Measurements from ENCODE around the gene NEDD8.

Gene NEDD8

DNA sequence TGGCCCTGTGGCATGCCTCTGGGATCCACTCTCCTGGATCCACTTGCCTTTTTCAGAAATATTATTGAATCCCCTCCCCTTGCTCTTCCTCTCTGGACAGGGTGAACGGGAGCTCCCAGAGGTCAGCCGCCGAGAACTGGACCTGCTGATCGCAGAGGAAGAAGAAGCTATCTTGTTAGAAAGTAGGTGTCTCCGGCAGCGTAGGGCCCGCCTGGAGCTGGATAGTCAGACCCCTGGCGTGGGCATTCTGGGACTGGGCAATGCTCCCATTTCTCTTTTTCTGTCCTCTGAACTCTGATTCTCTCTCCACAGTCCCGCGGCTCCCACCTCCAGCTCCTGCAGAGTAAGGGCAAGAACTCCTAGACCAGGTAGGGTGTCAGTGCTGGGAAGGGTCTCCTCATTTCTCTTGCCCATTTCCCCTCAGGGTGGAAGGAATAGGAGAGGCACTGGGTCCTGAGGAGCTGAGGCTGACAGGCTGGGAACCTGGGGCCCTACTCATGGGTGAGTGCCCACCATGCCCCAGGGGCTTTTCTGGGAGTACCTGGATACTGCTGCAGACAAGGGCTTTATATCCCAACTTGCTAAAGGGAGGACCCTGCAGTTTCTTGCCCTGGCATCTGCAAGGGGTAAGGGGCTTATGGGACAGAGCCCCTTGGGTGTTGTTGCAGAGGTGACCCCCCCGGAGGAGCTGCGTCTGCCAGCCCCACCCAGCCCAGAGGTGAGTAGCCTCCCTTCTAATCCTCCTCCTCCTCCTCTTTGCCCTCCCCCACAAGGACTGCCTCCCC, 54.9 kb downstream of the NEDD8 start:
- no peak for DNase-seq

DNA sequence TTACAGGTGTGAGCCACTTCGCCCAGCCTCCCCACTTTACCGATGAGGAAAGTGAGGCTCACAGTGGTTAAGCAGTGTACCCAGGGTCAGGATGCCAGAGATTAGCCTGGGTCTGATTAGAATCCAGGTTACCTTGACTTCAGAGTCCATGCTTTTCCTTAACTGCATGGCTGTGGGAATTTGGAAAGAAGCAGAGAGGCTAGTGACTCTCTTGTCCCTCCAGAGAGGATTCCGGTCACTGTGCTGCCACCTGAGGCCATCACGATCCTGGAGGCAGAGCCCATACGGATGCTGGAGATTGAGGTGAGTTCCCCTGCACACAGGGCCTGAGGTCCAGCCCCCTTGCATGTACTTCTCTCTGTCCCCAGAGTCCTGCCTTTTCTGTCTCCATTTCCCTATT, 55.6 kb downstream of the NEDD8 start:
- no peak for DNase-seq

DNA sequence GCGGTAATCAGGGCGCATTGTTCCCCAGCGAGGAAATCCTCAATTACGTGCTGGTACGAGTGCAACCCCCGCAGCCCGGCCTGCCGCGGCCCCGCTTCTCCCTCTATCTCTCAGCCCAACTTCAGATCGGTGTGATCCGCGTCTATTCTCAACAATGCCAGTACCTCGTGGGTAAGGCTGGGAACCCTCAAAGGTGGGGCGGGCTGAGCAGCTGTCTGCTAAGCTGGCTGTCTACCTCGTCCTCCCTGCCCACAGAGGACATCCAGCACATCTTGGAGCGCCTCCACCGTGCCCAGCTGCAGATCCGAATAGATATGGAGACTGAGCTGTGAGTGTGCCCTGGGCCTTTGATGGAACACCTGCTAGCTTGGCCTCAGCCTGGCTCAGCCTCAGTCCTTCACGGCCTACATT, 59.3 kb downstream of the NEDD8 start:
- DNase-seq = no peak

DNA sequence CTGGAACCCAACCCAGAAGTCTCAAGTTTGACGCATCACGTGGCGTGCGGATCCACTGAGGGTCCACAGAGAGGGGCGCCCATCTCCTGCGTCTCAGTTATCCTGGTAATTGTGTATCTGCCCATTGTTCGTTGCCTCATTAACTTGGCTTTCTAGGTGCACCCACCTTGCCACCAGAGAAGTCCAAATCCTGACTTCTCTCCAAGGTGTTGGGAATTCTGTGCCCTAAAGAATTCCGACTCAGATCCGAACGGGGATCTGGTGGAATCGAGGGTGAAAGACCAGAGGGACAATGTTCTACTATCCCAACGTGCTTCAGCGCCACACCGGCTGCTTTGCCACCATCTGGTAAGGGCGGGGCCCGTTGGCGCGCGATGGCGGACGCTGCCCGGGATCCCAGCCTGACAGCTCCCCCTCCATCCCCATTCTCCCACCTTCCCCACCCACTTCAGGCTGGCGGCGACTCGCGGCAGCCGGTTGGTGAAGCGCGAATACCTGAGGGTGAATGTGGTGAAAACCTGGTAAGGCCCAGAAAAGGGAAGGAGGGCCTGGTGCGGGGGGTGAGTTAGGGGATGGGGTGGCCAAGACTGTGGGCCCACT, 59.8 kb downstream of the NEDD8 start:
- no peak for DNase-seq

GRCh38 chr14:24171422-24172260, 60.5 kb downstream of the NEDD8 start, which contains the start of gene REC8:
REC8 (plus strand) TSS chr14:24172080; CDS start chr14:24172553, 473 bp downstream.
- peak; percentile 75 for DNase-seq

DNA sequence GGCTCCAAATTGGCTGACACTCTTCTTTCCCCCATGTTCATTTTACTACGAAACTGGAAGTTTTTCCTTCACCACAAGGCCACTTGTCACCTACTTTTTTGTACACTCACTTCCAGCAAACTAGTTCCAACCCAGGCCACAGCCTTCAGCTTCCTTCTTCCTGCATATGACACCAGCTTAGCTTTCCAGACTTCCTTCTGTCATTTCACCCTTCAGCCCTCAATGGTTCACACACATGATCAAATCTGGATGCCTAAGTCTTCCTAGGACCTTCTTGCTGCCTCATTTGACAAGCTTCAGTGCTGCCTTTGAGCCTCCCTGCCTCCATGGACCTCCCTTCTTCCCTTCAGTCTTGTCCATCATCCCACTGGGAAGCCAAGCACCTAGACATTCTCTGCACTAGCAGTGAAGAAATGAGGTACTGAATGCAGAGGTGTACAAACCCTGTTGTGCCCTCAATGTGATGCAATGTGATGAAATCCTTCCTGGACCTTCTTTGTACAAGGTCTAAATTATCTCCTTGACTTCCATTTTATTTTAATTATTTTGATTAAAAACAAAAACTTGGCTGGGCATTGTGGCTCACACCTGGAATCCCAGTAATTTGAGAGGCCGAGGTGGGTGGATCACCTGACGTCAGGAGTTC, 64.6 kb downstream of the NEDD8 start:
- DNase-seq = no peak
